NCI-H187 (cell line): ENCODE results near the gene CLIC2.
"Not testable (repeated sequence)": the region's sequence is repeated elsewhere in the genome, so short reads cannot be mapped to it uniquely, and the experiment has no call there.

Experiments used
- DNase-seq, 2 experiments: peaks; one replicate each; lab custom pipeline; 2025; lab: John Stamatoyannopoulos, UW

Gene CLIC2

GRCh38 chrX:155334486-155335336 lies at the start of gene CLIC2:
TSS of gene CLIC2 (minus strand) at chrX:155334614. CDS start at chrX:155334427, 187 bp downstream.
- peak in 1 of 2 experiments; percentile 15 for DNase-seq

- DNase-seq, result not testable (repeated sequence)
These were observed 48.1 kb upstream of the CLIC2 start for GRCh38 chrX:155382529-155382967.

GRCh38 chrX:155381843-155382528 lies 47.6 kb upstream of the CLIC2 start, which contains the start of gene F8A2:
TSS of gene F8A2 (plus strand) at chrX:155382095. CDS start at chrX:155382115, 20 bp downstream.
- DNase-seq, result not testable (repeated sequence)

GRCh38 chrX:155379802-155380201 lies 45.4 kb upstream of the CLIC2 start:
- DNase-seq, result not testable (repeated sequence)

- DNase-seq, result not testable (repeated sequence)
These were observed 39.5 kb upstream of the CLIC2 start for GRCh38 chrX:155373777-155374458.

- DNase-seq, result not testable (repeated sequence)
These were observed 29.3 kb upstream of the CLIC2 start for GRCh38 chrX:155363712-155364111.

- not testable (repeated sequence) for DNase-seq
These were observed 15.0 kb upstream of the CLIC2 start for GRCh38 chrX:155349448-155349847.

- DNase-seq, result not testable (repeated sequence)
These were observed 11.3 kb upstream of the CLIC2 start for GRCh38 chrX:155345689-155346088.

GRCh38 chrX:155335337-155335712 lies 911 bp upstream of the CLIC2 start:
- DNase-seq, result peak in 1 of 2 experiments; percentile 26

- DNase-seq, result no peak
These were observed 792 bp downstream of the CLIC2 start for GRCh38 chrX:155333544-155334100.

GRCh38 chrX:155330992-155331391 lies 3.4 kb downstream of the CLIC2 start:
- no peak for DNase-seq

GRCh38 chrX:155329293-155329692 lies 5.1 kb downstream of the CLIC2 start:
- no peak for DNase-seq

- DNase-seq, result no peak
These were observed 7.8 kb downstream of the CLIC2 start for GRCh38 chrX:155326610-155327009.

- DNase-seq, result no peak
These were observed 20.2 kb downstream of the CLIC2 start for GRCh38 chrX:155314260-155314659.

- DNase-seq, result no peak
These were observed 20.6 kb downstream of the CLIC2 start for GRCh38 chrX:155313766-155314165.

GRCh38 chrX:155293771-155294170 lies 40.6 kb downstream of the CLIC2 start:
- DNase-seq, result no peak

GRCh38 chrX:155279873-155280272 lies 54.5 kb downstream of the CLIC2 start:
- DNase-seq, result no peak

GRCh38 chrX:155270969-155271368 lies 63.4 kb downstream of the CLIC2 start:
- no peak for DNase-seq

- not testable (repeated sequence) for DNase-seq
These were observed 66.4 kb downstream of the CLIC2 start for GRCh38 chrX:155267995-155268394.

GRCh38 chrX:155266439-155266838 lies 68.0 kb downstream of the CLIC2 start:
- DNase-seq, result no peak

- DNase-seq, result peak; percentile 72 to 77
These were observed 70.4 kb downstream of the CLIC2 start, which contains the start of gene RAB39B for GRCh38 chrX:155263854-155264628. TSS of gene RAB39B (minus strand) at chrX:155264491. CDS start at chrX:155264288, 203 bp downstream.
